ENCODE results near the gene HMX3.
"Not testable (repeated sequence)": the region's sequence is repeated elsewhere in the genome, so short reads cannot be mapped to it uniquely, and the experiment has no call there.

HMX3 gene

GRCh38 chr10:123149162-123149567 lies 13.4 kb downstream of the HMX3 start:
- DNase-seq, result no peak

- DNase-seq, result no peak
Measured at GRCh38 chr10:123149568-123150270, 13.9 kb downstream of the HMX3 start.

DNA sequence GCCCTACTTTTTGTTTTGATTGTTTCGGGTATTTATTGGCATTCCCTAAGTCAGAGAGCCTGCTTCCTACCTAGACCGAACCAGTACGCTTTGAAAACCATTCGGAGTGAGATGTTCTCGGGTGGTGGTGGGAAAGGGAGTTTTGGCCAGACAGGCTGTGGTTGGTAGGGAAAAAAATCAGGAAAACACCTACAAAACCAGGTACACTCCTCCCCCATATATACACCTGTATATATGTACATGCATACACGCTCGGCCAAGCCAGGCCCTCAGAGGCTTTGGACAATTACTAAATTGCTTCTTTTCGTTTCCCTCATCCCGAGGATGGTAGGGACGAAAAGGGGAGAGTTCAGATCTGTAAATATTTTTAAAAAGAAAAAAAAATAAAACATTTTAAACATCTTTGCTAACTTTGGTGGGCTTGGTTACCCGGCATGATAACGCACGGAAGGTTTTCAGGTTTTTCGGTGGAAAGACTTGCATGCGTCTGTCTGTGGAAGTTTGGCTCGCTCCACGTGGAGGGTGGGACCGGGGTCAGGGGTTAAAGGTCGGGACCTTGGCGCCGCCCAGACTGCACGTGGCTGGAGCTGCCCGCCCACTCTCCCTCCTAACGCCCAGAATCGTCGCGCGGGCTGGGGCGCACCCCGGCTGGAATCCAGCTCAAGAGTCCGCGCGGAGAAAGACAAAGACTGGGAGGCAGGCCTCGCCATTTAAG lies 14.7 kb downstream of the HMX3 start:
- DNase-seq, result no peak

DNA sequence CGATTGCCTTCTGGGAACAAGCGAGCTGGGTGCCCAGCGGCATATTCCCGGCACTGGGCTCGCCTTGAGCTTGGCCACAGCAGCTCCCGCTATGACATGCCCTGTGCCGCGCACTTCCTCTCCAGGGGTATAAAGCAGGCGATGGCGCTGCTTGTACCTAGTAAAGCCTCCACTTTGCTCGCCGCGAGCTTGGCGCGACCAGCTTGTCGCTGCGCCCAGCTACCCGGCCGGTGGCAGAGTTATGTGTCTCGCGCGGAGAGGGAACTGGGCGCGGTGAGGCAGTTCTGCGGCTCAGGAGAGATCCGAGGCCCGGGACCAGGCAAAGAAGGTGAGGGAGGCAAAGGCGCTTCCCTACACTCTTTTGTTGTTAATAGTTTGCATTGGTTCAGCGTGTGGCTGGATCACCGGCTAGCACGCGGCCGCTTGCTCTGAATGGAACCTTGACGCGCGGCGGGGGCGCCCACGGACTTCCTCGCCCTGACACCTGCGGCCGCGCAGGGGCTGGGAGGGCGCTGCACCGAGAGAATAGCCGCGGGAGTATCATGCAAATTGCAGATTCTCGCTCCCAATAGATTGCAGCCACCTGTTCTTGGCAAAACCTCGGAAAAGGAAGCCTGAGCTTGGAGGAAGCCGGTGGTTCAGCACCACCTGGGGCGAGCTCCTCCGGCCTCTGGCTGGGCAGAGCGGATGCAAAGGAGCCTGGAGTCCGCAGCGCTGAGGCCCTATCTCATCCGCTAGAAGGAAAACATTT lies 15.4 kb downstream of the HMX3 start:
- DNase-seq, result no peak

GRCh38 chr10:123151737-123152135 lies 16.0 kb downstream of the HMX3 start:
- DNase-seq, result no peak

DNA sequence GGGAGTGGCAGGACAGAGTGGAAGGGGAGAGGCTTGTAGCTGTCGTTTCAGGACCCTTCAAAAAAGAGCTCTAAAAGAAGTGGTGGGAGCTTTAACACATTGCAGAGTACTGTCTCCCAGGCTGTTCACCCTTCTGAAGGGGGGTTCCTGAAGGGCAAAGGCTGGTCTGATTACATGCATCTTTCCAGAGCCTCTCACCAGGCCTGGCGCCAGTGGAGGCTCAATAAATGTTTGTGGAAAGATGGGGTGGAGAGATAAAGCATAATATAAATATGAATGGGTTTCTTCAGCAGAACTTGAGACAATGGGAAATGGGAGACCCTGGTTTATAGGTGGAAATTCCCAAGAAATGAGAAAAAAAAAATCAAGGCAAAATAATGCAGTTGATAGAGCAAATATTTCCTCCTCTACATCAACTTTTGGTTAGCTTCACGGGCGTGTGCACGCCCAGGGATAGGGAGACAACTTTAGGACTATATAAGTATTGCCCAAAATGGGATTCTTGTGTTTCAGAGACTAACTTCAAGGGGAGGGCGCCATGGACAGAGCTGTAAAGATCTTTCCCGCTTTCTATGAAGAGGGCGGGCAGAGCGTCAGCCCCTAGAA lies 17.8 kb downstream of the HMX3 start:
- no peak for DNase-seq

DNA sequence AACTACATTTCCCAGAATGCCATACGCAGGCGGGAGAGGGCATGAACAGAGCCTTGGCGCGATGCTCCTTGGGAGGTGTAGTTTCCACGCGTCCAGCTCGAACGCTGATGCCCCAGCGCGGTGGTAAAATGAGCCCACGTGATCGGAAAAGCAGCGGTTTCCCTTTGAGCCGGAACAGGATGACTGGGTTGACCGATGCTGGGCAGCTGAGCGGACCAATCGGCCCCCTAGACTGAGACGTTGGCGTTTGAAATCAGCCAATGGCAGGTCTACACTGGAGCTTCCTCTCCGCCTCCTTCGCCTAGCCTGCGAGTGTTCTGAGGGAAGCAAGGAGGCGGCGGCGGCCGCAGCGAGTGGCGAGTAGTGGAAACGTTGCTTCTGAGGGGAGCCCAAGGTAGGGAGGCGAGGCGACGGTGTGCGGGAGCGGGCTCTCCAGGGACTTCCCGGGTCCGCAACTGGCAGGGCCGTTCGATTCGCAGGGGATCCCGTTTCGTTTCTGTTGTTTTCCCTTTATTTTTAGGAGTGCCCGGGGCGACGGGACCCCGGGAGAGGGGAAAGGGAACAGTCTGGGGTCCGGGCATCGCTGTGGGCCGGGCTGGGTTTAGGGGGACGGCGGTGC lies 18.4 kb downstream of the HMX3 start, which contains the start of gene BUB3:
Gene BUB3 (plus strand): TSS at position 311 of the 619 bp plus-strand sequence. CDS start 516 bp downstream, outside the sequence.
- peak; percentile 100 for DNase-seq

- peak; percentile 76 for DNase-seq
Measured at GRCh38 chr10:123154711-123155505, 19.1 kb downstream of the HMX3 start.

GRCh38 chr10:123156078-123156477 lies 20.3 kb downstream of the HMX3 start:
- DNase-seq, result no peak

- no peak for DNase-seq
Measured at GRCh38 chr10:123157210-123157609, 21.4 kb downstream of the HMX3 start.

GRCh38 chr10:123158682-123159081 lies 22.9 kb downstream of the HMX3 start:
- DNase-seq, result no peak

DNA sequence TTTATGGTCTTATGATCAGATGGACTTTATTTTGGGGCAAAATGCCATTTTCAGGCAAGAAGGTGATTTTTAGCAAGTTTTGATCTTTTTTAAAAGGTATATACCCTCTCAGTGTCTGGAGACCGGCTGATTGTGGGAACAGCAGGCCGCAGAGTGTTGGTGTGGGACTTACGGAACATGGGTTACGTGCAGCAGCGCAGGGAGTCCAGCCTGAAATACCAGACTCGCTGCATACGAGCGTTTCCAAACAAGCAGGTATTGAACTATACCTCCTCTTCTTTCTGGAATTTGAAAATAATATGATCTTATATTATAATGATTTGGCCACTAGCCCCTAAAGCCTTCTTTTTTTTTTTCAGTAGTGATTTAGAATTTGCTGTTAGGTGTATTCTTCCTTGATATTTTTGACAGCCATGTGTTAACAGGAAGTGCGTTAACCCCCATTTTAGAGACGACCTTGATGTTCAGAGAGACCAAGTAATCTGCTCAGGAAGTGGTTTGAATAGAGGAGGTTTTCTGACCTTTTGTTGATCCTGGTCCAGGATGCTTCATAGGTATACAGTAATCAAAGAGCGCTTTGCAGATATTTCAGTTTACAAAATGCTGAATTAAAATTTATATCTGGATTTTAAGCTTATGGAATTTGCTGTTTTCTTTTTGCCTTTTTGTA lies 24.7 kb downstream of the HMX3 start:
- no peak for DNase-seq

DNA sequence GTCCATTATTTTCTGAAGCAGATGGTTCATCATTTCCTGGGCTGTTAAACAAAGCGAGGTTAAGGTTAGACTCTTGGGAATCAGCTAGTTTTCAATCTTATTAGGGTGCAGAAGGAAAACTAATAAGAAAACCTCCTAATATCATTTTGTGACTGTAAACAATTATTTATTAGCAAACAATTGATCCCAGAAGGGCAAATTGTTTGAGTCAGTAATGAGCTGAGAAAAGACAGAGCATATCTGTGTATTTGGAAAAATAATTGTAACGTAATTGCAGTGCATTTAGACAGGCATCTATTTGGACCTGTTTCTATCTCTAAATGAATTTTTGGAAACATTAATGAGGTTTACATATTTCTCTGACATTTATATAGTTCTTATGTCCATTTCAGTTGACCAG lies 28.5 kb downstream of the HMX3 start:
- DNase-seq, result no peak

- no peak for DNase-seq
Measured at GRCh38 chr10:123165445-123166072, 29.8 kb downstream of the HMX3 start.

GRCh38 chr10:123166618-123167017 lies 30.8 kb downstream of the HMX3 start:
- DNase-seq, result no peak

GRCh38 chr10:123170961-123171360 lies 35.2 kb downstream of the HMX3 start:
- no peak for DNase-seq

GRCh38 chr10:123171616-123172015 lies 35.8 kb downstream of the HMX3 start:
- DNase-seq, result not testable (repeated sequence)

DNA sequence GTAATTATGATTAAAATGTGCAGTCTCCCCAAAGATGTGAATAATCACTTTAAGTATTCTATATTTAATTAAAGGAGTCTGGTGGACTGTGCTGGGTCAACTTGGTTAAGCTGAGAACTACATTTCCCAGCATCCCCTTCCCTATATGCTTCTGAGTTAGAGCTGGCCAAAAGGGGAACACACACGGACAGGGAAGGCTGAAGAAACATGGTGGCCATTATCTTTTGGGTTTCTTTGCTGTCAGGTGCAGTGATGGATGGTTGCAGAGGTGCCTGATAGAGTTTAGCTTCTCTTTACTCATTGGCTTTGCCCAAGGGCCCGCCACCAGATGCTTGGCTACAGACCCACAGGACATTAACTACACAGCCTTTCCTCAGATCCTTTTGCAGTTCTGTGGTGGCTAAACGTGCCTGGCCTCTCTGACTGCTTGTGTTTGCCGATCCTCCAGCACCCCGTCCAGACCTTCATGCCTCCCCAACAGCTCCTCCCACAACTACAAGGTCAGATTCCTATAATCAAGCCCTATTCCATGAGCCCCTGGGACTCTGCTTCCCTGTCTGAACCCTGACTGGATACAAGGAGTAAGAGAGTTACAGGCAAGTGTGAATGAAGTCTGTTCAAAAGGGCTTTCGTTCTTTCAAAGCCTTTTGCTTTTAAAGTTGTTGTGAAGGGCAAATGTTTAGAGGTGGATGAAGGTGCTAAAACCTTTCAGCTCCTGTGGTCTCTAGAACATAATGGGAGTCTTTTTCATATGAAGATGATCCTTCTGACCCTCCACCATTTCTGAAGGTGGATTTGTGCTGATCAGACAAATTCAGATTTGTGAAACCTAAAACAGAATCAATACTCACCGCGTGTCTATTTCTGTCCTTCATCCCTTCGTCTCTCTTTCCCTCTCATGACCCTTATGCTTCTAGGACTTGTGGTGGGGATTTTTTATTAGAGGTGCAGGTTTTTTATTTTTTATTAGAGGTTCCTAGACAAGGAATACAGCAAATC lies 39.9 kb downstream of the HMX3 start:
- DNase-seq, result no peak

GRCh38 chr10:123178390-123178789 lies 42.6 kb downstream of the HMX3 start:
- DNase-seq, result not testable (repeated sequence)

Data from femur (tissue), 1 donor.